GM18505 (cell line): Measurements from ENCODE around the gene DLG2.
"Not testable (repeated sequence)": the region's sequence is repeated elsewhere in the genome, so short reads cannot be mapped to it uniquely, and the experiment has no call there.

Source experiments
- ATAC-seq: cut with Tn5 transposase; IDR thresholded peaks from one replicate; pipeline ENCODE4 v1.9.1; 2021; ENCODE audit not compliant: unreplicated experiment
- POLR2A ChIP-seq: IDR thresholded peaks from 4 replicates; pipeline ENCODE4 v1.6.1; 2011; ENCODE audit warnings: borderline replicate concordance; ENCODE audit not compliant: insufficient read depth, insufficient read length; ENCODE audit errors: extremely low read depth

The DLG2 gene

GRCh38 chr11:84889556-84889955 is 737.6 kb downstream of the DLG2 start:
- no peak for TF ChIP-seq POLR2A
- no peak for ATAC-seq

- ATAC-seq = no peak
- TF ChIP-seq POLR2A = no peak
These were observed 740.0 kb downstream of the DLG2 start for GRCh38 chr11:84887055-84887629.

GRCh38 chr11:84886344-84886743 is 740.8 kb downstream of the DLG2 start:
- no peak for ATAC-seq
- TF ChIP-seq POLR2A = no peak

- no peak for TF ChIP-seq POLR2A
These were observed 742.3 kb downstream of the DLG2 start for GRCh38 chr11:84884836-84885235.

GRCh38 chr11:84882056-84882455 is 745.1 kb downstream of the DLG2 start:
- no peak for TF ChIP-seq POLR2A
- no peak for ATAC-seq

More at GRCh38 chr11:84884836-84885235, 742.3 kb downstream of the DLG2 start:
- ATAC-seq = no peak

GRCh38 chr11:84871116-84871515 is 756.0 kb downstream of the DLG2 start:
- no peak for TF ChIP-seq POLR2A
- ATAC-seq = no peak

- TF ChIP-seq POLR2A = no peak
These were observed 756.7 kb downstream of the DLG2 start for GRCh38 chr11:84870486-84870885.

GRCh38 chr11:84866922-84867321 is 760.2 kb downstream of the DLG2 start:
- TF ChIP-seq POLR2A = no peak
- no peak for ATAC-seq

More at GRCh38 chr11:84870486-84870885, 756.7 kb downstream of the DLG2 start:
- ATAC-seq = no peak

- ATAC-seq = no peak
- TF ChIP-seq POLR2A = no peak
These were observed 761.2 kb downstream of the DLG2 start for GRCh38 chr11:84865791-84866535.

- no peak for ATAC-seq
These were observed 761.9 kb downstream of the DLG2 start for GRCh38 chr11:84865257-84865656.

GRCh38 chr11:84857746-84858145 is 769.4 kb downstream of the DLG2 start:
- ATAC-seq = no peak
- TF ChIP-seq POLR2A = no peak

More at GRCh38 chr11:84865257-84865656, 761.9 kb downstream of the DLG2 start:
- TF ChIP-seq POLR2A = no peak

- no peak for TF ChIP-seq POLR2A
- no peak for ATAC-seq
These were observed 771.5 kb downstream of the DLG2 start for GRCh38 chr11:84855508-84856245.

GRCh38 chr11:84854498-84854880 is 772.7 kb downstream of the DLG2 start:
- no peak for ATAC-seq
- no peak for TF ChIP-seq POLR2A

- ATAC-seq = no peak
- no peak for TF ChIP-seq POLR2A
These were observed 773.2 kb downstream of the DLG2 start for GRCh38 chr11:84853841-84854497.

GRCh38 chr11:84847842-84848241 is 779.3 kb downstream of the DLG2 start:
- TF ChIP-seq POLR2A = no peak
- no peak for ATAC-seq

GRCh38 chr11:84840201-84840600 is 786.9 kb downstream of the DLG2 start:
- ATAC-seq = not testable (repeated sequence)
